ENCODE results near the gene SCARB1. TPM values are rescaled to one million over a fixed set of nuclear protein-coding genes. Genes with fewer than 3 reads are reported as not detected.

Gene SCARB1
- total RNA-seq, 1 experiment from 2014 or later, result 359 TPM

- no TSS peak for BruUV-seq (replicated peaks)
- TF ChIP-seq SIN3A (IDR thresholded peaks at IDR 0.05; ENCODE audit: borderline replicate concordance, insufficient read depth, low read depth, low read length) (no peak), TCF7L2 (IDR thresholded peaks at IDR 0.05; ENCODE audit: low read depth, low read length) (no peak), REST (IDR thresholded peaks at IDR 0.05; ENCODE audit: insufficient read depth in 1 of 2, low read depth in 2 of 2, low read length in 1 of 2) (no peak), CTCF (IDR thresholded peaks at IDR 0.05) (no peak), POLR2AphosphoS5 (IDR thresholded peaks at IDR 0.05; ENCODE audit: low read depth, low read length) (no peak)
- intact Hi-C loops (cut with micrococcal nuclease; ENCODE audit: unreplicated experiment), result no loop called here
- Histone ChIP-seq H3K9me3 (ENCODE audit: control insufficient read depth, insufficient read depth, low read depth, low read length) (peaks cover 7% of the 10 kb centered on the region; the same call in 1 of the 2 replicates), H3K27ac (ENCODE audit: low read length) (peak overlapping the region; percentile 74), H3K4me3 (ENCODE audit: low read depth in 2 of 2, low read length in 2 of 2) (no peak overlapping the region), H3K27me3 (ENCODE audit: control insufficient read depth, insufficient read depth, low read length) (no peaks in the 10 kb centered on the region), H3K36me3 (ENCODE audit: control insufficient read depth, insufficient read depth, low read length) (no peaks in the 10 kb centered on the region), H3K4me1 (ENCODE audit: control insufficient read depth, insufficient read depth, low read length) (peaks cover 45% of the 10 kb centered on the region)
- ChIA-PET POLR2A (no interaction called here), CTCF (no interaction called here)
- in situ Hi-C loops (cut with HindIII; ENCODE audit: low pct_unique_long_range_greater_than_20kb, low sequenced_read_pairs), result no loop called here
- ATAC-seq (no peak), DNase-seq (ENCODE audit: low read depth, low spot score) (no peak)
Observed at GRCh38 chr12:124752437-124753227, 111.0 kb downstream of the SCARB1 start.

- Histone ChIP-seq H3K27me3 (ENCODE audit: control insufficient read depth, insufficient read depth, low read length) (no peaks in the 10 kb centered on the region), H3K27ac (ENCODE audit: low read length) (peak overlapping the region; percentile 74), H3K36me3 (ENCODE audit: control insufficient read depth, insufficient read depth, low read length) (no peaks in the 10 kb centered on the region), H3K9me3 (ENCODE audit: control insufficient read depth, insufficient read depth, low read depth, low read length) (no peaks in the 10 kb centered on the region), H3K4me3 (ENCODE audit: low read depth in 2 of 2, low read length in 2 of 2) (no peak overlapping the region), H3K4me1 (ENCODE audit: control insufficient read depth, insufficient read depth, low read length) (peaks cover 53% of the 10 kb centered on the region)
- ChIA-PET POLR2A (no interaction called here), CTCF (interaction anchor here (0.5 kb wide), 1 partner anchor 82 kb away, joined by 4 read pairs; no protein-coding TSS in a partner anchor)
- no peak for ATAC-seq
- in situ Hi-C loops (cut with HindIII; ENCODE audit: low pct_unique_long_range_greater_than_20kb, low sequenced_read_pairs) (no loop called here), intact Hi-C loops (cut with micrococcal nuclease; ENCODE audit: unreplicated experiment) (no loop called here)
- no TSS peak for BruUV-seq (replicated peaks)
- DNase-seq (ENCODE audit: low read depth, low spot score), result no peak
- TF ChIP-seq REST (IDR thresholded peaks at IDR 0.05; ENCODE audit: insufficient read depth in 1 of 2, low read depth in 2 of 2, low read length in 1 of 2), result no peak
- no peak for TF ChIP-seq CTCF (IDR thresholded peaks at IDR 0.05)
- no peak for TF ChIP-seq SIN3A (IDR thresholded peaks at IDR 0.05; ENCODE audit: borderline replicate concordance, insufficient read depth, low read depth, low read length)
Observed at GRCh38 chr12:124751654-124752355, 111.9 kb downstream of the SCARB1 start.

All from Panc1 (cell line).